OCI-LY3 (cell line): ENCODE data around the gene DCAF17.
"Not testable (repeated sequence)": the region's sequence is repeated elsewhere in the genome, so short reads cannot be mapped to it uniquely, and the experiment has no call there.

ENCODE experiments used
- EZH2phosphoT487 ChIP-seq: fragments of 200-600 bp; shearing (Covaris generic); IDR thresholded peaks from 2 replicates; pipeline ENCODE4 v1.6.1; 2018; ENCODE audit warnings: antibody characterized with exemption, mixed run types, low read depth
- TF ChIP-seq, protein P1 (sequence below): fragments of 200-600, 300-600 bp; sonication (generic); IDR thresholded peaks from 2 replicates; pipeline ENCODE4 v1.5.1; 2014; ENCODE audit warnings: antibody characterized with exemption, low read length, low read depth

DNA sequence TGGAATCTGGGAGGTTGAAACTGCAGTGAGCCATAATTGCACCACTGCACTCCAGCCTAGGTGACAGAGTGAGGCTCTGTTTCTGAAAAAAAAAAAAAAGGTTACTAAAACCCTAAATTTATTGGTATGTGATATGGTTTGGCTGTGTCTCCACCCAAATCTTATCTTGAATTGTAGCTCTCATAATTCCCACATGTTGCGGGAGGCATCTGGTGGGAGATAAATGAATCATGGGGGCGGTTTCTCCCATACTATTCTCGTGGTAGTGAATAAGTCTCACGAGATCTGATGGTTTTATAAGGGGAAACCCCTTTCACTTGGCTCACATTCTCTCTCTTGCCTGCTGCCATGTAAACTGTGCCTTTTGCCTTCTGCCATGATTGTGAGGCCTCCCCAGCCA, 19.4 kb upstream of the DCAF17 start:
- TF ChIP-seq EZH2phosphoT487 = not testable (repeated sequence)
- TF ChIP-seq, protein P1, sequence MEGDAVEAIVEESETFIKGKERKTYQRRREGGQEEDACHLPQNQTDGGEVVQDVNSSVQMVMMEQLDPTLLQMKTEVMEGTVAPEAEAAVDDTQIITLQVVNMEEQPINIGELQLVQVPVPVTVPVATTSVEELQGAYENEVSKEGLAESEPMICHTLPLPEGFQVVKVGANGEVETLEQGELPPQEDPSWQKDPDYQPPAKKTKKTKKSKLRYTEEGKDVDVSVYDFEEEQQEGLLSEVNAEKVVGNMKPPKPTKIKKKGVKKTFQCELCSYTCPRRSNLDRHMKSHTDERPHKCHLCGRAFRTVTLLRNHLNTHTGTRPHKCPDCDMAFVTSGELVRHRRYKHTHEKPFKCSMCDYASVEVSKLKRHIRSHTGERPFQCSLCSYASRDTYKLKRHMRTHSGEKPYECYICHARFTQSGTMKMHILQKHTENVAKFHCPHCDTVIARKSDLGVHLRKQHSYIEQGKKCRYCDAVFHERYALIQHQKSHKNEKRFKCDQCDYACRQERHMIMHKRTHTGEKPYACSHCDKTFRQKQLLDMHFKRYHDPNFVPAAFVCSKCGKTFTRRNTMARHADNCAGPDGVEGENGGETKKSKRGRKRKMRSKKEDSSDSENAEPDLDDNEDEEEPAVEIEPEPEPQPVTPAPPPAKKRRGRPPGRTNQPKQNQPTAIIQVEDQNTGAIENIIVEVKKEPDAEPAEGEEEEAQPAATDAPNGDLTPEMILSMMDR = not testable (repeated sequence)
